Astrocyte of the spinal cord (primary cell): ENCODE results near the gene FXYD7.
"Not testable (repeated sequence)": the region's sequence is repeated elsewhere in the genome, so short reads cannot be mapped to it uniquely, and the experiment has no call there.

Experiments used
- DNase-seq: peaks from one replicate; pipeline ENCODE4 v3.0.0; 2011; ENCODE audit warnings: low read depth, low spot score
- H3K4me3 ChIP-seq: 2 replicates; pipeline ENCODE4 v1.5.1; 2011; ENCODE audit warnings: low read depth, mild to moderate bottlenecking, low read length, moderate library complexity
- CTCF ChIP-seq: IDR thresholded peaks from 2 replicates; pipeline ENCODE4 v1.5.1; 2012; ENCODE audit warnings: low read depth, mild to moderate bottlenecking, low read length, inconsistent platforms
- in situ Hi-C: cut with HindIII; loops from 2 replicates; pipeline ENCODE4 v1.10.0; 2017; ENCODE audit warnings: low sequenced_read_pairs

Gene FXYD7

GRCh38 chr19:35126624-35126959 is 16.5 kb upstream of the FXYD7 start:
- in situ Hi-C loops, result no loop called here
- no peak overlapping the region for H3K4me3 ChIP-seq
- DNase-seq, result no peak
- no peak for TF ChIP-seq CTCF

- TF ChIP-seq CTCF, result no peak
- DNase-seq, result no peak
These were observed 15.2 kb upstream of the FXYD7 start for GRCh38 chr19:35127871-35128270.

GRCh38 chr19:35128398-35129057 is 14.5 kb upstream of the FXYD7 start:
- no peak for DNase-seq
- H3K4me3 ChIP-seq, result no peak overlapping the region
- in situ Hi-C loops, result no loop called here
- TF ChIP-seq CTCF, result no peak

More at GRCh38 chr19:35127871-35128270, 15.2 kb upstream of the FXYD7 start:
- in situ Hi-C loops, result no loop called here
- no peak overlapping the region for H3K4me3 ChIP-seq

- DNase-seq, H3K4me3 ChIP-seq, in situ Hi-C loops: not testable (repeated sequence)
These were observed 13.3 kb upstream of the FXYD7 start for GRCh38 chr19:35129724-35130274.

GRCh38 chr19:35130761-35131720 is 12.0 kb upstream of the FXYD7 start:
- in situ Hi-C loops, result no loop called here
- DNase-seq, result no peak
- no peak for TF ChIP-seq CTCF
- H3K4me3 ChIP-seq, result no peak overlapping the region

- H3K4me3 ChIP-seq, result no peak overlapping the region
- DNase-seq, result no peak
- in situ Hi-C loops, result no loop called here
- TF ChIP-seq CTCF, result no peak
These were observed 10.8 kb upstream of the FXYD7 start for GRCh38 chr19:35132254-35132653.

- in situ Hi-C loops, result no loop called here
- no peak for TF ChIP-seq CTCF
- DNase-seq, result no peak
- H3K4me3 ChIP-seq, result no peak overlapping the region
These were observed 9.2 kb upstream of the FXYD7 start for GRCh38 chr19:35133826-35134225.
